ENCODE results near the gene CRYBA2. TPM values are rescaled to one million over a fixed set of nuclear protein-coding genes. Genes with fewer than 3 reads are reported as not detected.

Gene CRYBA2
- total and polyA plus RNA-seq, 9 of the 15 experiments (the other 6 are each of a cell fraction or from before 2014, with no cell fraction given), result 0.11 to 1.8 (median 0.62) TPM; not detected in 5

DNA sequence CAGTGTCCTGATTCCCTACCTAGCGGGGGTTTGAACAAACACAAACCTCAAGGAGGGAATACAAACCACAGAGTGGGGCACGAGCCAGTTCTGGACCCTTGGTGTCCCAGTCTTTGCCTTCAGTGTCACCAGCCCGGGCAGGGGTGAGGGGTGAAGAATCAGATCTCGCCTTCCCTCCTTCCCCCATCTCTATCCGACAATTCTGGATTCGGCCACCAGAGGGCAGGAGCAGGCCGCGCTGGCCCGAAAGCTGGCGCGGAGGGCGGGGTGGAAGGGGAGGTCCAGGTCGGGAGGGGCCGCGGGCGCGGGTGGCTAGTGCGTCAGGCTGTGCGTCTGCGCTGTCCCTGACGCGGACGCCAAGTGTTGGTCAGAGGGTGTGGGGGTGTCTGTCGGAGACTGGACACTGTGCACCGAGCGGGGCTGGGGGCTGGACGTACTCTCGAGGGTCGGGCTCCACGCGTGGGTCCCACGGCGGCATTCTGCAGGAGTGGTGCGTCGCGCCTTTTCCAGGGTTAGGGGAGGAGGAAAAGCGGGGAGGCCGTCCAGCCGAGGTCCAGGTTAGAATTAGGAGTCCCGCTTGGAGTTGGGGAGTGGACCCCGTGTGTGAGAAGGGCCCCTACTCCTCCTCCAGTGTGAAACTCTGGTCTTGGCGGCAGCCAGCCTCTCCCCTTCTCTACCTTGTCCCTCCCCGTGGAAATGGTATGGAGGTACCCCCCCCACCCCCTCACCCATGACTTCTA is 2.9 kb upstream of the CRYBA2 start (continued):
- TF ChIP-seq TEAD2 (tag; IDR thresholded peaks at IDR 0.05), result no peak
- peak; percentile 41; the same call in 1 of the 2 replicates for TF ChIP-seq CTBP1 (IDR thresholded peaks at IDR 0.05; ENCODE audit: borderline replicate concordance)
- TF ChIP-seq BMI1 (IDR thresholded peaks at IDR 0.05; ENCODE audit: low read length), result no peak
- TF ChIP-seq, protein P1, sequence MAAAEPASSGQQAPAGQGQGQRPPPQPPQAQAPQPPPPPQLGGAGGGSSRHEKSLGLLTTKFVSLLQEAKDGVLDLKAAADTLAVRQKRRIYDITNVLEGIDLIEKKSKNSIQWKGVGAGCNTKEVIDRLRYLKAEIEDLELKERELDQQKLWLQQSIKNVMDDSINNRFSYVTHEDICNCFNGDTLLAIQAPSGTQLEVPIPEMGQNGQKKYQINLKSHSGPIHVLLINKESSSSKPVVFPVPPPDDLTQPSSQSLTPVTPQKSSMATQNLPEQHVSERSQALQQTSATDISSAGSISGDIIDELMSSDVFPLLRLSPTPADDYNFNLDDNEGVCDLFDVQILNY (CRISPR knock-in tag; IDR thresholded peaks at IDR 0.05), result no peak
- TF ChIP-seq SP2 (IDR thresholded peaks at IDR 0.05; ENCODE audit: extremely low read depth, low read depth, low read length, poor library complexity, severe bottlenecking), result no peak
- TF ChIP-seq YY1 (IDR thresholded peaks at IDR 0.05; ENCODE audit: borderline replicate concordance in 1 of 3, control insufficient read depth in 1 of 3, extremely low read depth in 1 of 3, insufficient read depth in 3 of 3, insufficient read length in 1 of 3, insufficient replicate concordance in 2 of 3, low read depth in 1 of 3, low read length in 2 of 3), result no peak
- TF ChIP-seq, protein P2, sequence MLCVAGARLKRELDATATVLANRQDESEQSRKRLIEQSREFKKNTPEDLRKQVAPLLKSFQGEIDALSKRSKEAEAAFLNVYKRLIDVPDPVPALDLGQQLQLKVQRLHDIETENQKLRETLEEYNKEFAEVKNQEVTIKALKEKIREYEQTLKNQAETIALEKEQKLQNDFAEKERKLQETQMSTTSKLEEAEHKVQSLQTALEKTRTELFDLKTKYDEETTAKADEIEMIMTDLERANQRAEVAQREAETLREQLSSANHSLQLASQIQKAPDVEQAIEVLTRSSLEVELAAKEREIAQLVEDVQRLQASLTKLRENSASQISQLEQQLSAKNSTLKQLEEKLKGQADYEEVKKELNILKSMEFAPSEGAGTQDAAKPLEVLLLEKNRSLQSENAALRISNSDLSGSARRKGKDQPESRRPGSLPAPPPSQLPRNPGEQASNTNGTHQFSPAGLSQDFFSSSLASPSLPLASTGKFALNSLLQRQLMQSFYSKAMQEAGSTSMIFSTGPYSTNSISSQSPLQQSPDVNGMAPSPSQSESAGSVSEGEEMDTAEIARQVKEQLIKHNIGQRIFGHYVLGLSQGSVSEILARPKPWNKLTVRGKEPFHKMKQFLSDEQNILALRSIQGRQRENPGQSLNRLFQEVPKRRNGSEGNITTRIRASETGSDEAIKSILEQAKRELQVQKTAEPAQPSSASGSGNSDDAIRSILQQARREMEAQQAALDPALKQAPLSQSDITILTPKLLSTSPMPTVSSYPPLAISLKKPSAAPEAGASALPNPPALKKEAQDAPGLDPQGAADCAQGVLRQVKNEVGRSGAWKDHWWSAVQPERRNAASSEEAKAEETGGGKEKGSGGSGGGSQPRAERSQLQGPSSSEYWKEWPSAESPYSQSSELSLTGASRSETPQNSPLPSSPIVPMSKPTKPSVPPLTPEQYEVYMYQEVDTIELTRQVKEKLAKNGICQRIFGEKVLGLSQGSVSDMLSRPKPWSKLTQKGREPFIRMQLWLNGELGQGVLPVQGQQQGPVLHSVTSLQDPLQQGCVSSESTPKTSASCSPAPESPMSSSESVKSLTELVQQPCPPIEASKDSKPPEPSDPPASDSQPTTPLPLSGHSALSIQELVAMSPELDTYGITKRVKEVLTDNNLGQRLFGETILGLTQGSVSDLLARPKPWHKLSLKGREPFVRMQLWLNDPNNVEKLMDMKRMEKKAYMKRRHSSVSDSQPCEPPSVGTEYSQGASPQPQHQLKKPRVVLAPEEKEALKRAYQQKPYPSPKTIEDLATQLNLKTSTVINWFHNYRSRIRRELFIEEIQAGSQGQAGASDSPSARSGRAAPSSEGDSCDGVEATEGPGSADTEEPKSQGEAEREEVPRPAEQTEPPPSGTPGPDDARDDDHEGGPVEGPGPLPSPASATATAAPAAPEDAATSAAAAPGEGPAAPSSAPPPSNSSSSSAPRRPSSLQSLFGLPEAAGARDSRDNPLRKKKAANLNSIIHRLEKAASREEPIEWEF (CRISPR knock-in tag; IDR thresholded peaks at IDR 0.05), result no peak
- TF ChIP-seq, protein P3, sequence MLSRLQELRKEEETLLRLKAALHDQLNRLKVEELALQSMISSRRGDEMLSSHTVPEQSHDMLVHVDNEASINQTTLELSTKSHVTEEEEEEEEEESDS (CRISPR knock-in tag; IDR thresholded peaks at IDR 0.05), result no peak
- TF ChIP-seq RHOXF2B (CRISPR knock-in tag; conservative IDR thresholded peaks at IDR 0.05), result no peak
- peak; percentile 96 for TF ChIP-seq CREM (IDR thresholded peaks at IDR 0.05; ENCODE audit: low read depth)
- TF ChIP-seq HDAC1 (IDR thresholded peaks at IDR 0.05), result peak in 1 of 2 experiments; percentile 46; a peak in 2 of 4 replicates
- TF ChIP-seq GABPB1 (CRISPR knock-in tag; IDR thresholded peaks at IDR 0.05), result peak; percentile 71
- TF ChIP-seq, protein P4, sequence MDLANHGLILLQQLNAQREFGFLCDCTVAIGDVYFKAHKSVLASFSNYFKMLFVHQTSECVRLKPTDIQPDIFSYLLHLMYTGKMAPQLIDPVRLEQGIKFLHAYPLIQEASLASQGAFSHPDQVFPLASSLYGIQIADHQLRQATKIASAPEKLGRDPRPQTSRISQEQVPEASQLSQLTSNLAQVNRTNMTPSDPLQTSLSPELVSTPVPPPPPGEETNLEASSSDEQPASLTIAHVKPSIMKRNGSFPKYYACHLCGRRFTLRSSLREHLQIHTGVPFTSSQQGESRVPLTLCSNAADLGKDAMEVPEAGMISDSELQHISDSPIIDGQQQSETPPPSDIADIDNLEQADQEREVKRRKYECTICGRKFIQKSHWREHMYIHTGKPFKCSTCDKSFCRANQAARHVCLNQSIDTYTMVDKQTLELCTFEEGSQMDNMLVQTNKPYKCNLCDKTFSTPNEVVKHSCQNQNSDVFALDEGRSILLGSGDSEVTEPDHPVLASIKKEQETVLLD (IDR thresholded peaks at IDR 0.05), result peak; percentile 72; the same call in 1 of the 2 replicates
- TF ChIP-seq, protein P5, sequence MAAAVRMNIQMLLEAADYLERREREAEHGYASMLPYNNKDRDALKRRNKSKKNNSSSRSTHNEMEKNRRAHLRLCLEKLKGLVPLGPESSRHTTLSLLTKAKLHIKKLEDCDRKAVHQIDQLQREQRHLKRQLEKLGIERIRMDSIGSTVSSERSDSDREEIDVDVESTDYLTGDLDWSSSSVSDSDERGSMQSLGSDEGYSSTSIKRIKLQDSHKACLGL (CRISPR knock-in tag; IDR thresholded peaks at IDR 0.05; ENCODE audit: borderline replicate concordance, poor library complexity, severe bottlenecking), result no peak
- TF ChIP-seq BCOR (IDR thresholded peaks at IDR 0.05), result 0 out of 2 replicates have a peak, but pooled peaks have one; percentile 13
- 0 out of 2 replicates have a peak, but pooled peaks have one; percentile 34 for TF ChIP-seq TARDBP (IDR thresholded peaks at IDR 0.05)
- TF ChIP-seq RAD21 (CRISPR knock-in tag; conservative IDR thresholded peaks at IDR 0.05 in 1 of 2, IDR thresholded peaks at IDR 0.05 in 1 of 2), result peak; percentile 62 to 71
- TF ChIP-seq PHF20 (IDR thresholded peaks at IDR 0.05; ENCODE audit: partially characterized antibody), result peak; percentile 67
- TF ChIP-seq CHCHD3 (CRISPR knock-in tag; IDR thresholded peaks at IDR 0.05), result no peak

All from K562 (cell line).